ENCODE results near the gene CC2D2A. TPM values are rescaled to one million over a fixed set of nuclear protein-coding genes. Genes with fewer than 3 reads are reported as not detected.

Gene CC2D2A
- total RNA-seq: 1 to 10 TPM; 2.6 to 8.3 TPM

DNA sequence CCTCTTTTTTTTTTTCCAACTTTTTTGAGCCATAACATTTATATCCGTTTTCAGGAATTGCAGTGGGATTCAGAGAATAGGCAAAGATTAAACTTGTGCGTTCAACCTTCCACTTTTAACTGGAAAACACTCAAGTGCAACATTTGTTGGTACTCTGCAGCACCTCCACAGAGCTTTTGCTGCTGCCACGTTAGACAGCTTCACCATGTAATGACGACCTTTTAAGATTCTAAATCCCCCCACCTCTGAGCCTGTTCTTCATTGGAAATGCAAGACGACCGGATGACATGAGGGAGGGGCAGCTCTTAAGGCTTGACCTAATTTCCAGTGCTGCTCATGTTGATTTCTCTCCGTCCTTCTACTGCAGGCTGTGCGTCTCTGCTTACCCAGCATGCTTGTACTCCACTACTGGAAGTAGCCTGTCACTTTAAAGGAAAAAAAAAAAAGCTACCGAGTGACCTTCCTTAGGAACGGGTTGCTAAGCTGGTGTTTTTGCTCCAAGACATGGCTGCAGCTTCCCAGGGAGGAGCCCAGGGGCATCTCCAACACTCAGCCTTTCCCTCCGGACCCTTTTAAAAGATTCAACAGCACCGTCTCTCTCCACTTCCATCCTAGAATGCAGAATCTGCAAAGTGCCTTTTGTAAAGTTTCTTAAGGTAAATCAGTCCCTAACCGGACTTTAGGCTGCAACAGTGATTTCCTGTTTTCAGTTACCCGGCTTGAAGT lies at the start of gene CC2D2A:
Gene CC2D2A (plus strand): TSS at position 481 of the 726 bp plus-strand sequence. CDS start 6,051 bp downstream, outside the sequence.
- H3K27ac ChIP-seq: no peak within 1 kb of the TSS
- intact Hi-C loops (cut with DNase I): no loop called here
- no peaks in the 10 kb centered on the region for H3K36me3 ChIP-seq
- no peaks in the 10 kb centered on the region for H3K4me1 ChIP-seq
- H3K9ac ChIP-seq (ENCODE audit: low read depth in 2 of 2, low read length in 2 of 2): peak within 1 kb of the TSS; percentile 50 to 52
- TF ChIP-seq, protein P1, sequence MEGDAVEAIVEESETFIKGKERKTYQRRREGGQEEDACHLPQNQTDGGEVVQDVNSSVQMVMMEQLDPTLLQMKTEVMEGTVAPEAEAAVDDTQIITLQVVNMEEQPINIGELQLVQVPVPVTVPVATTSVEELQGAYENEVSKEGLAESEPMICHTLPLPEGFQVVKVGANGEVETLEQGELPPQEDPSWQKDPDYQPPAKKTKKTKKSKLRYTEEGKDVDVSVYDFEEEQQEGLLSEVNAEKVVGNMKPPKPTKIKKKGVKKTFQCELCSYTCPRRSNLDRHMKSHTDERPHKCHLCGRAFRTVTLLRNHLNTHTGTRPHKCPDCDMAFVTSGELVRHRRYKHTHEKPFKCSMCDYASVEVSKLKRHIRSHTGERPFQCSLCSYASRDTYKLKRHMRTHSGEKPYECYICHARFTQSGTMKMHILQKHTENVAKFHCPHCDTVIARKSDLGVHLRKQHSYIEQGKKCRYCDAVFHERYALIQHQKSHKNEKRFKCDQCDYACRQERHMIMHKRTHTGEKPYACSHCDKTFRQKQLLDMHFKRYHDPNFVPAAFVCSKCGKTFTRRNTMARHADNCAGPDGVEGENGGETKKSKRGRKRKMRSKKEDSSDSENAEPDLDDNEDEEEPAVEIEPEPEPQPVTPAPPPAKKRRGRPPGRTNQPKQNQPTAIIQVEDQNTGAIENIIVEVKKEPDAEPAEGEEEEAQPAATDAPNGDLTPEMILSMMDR (IDR thresholded peaks at IDR 0.05): no peak
- H3K9me3 ChIP-seq: no peaks in the 10 kb centered on the region
- no peak for DNase-seq
- no peaks in the 10 kb centered on the region for H3K27me3 ChIP-seq
- peak within 1 kb of the TSS; percentile 38 for H3K4me3 ChIP-seq

DNA sequence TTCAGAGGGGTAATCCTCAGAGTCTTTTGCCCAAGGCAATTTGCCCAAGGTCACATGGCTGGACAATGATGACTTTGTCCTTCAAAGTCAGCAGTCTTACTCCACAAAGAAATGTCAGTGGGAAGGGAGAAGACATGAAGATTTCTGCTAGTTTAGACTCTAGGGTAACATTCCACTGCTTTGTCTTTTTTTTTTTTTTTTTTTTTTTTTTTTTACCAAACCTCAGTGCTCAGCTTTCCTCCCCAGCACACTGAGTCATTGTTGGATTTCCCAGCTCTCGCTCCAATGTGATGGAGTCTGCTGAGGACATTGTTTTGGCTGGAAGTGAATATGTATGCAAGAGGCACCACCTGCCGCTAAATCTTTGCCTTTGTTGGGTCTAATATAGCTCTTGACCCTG lies 49.0 kb upstream of the CC2D2A start:
- DNase-seq: no peak
- H3K9me3 ChIP-seq: no peaks in the 10 kb centered on the region
- no peaks in the 10 kb centered on the region for H3K36me3 ChIP-seq
- TF ChIP-seq, protein P1 (IDR thresholded peaks at IDR 0.05): no peak
- no peak overlapping the region for H3K9ac ChIP-seq (ENCODE audit: low read depth in 2 of 2, low read length in 2 of 2)
- no peaks in the 10 kb centered on the region for H3K27me3 ChIP-seq
- no peak overlapping the region for H3K4me3 ChIP-seq
- H3K27ac ChIP-seq: no peak overlapping the region
- no peaks in the 10 kb centered on the region for H3K4me1 ChIP-seq
- intact Hi-C loops (cut with DNase I): no loop called here

DNA sequence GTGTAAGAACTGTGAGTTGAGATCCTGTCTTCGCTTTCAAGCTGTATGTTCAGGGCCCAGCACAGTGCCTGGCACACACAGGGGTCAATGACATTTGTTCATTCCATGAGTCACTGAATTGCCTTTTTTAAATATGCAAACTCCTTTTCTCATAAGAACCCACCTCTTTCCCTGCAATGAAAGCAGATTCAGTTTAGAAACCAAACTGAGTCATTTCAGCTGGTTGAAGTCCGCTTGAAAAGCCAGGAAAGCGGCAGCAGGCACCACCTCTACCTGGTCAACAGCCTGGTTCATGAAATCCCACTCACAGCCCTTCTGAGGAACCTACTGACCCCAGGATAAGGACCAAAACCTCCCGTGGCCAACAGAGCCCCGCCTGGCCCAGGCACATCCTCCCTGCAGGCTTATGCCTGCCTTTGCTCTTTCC lies 46.4 kb upstream of the CC2D2A start:
- TF ChIP-seq, protein P1 (IDR thresholded peaks at IDR 0.05): no peak
- no peak overlapping the region for H3K27ac ChIP-seq
- no peak for DNase-seq
- H3K27me3 ChIP-seq: no peaks in the 10 kb centered on the region
- no peak overlapping the region for H3K4me3 ChIP-seq
- H3K4me1 ChIP-seq: no peaks in the 10 kb centered on the region
- intact Hi-C loops (cut with DNase I): no loop called here
- no peaks in the 10 kb centered on the region for H3K36me3 ChIP-seq
- H3K9me3 ChIP-seq: no peaks in the 10 kb centered on the region
- H3K9ac ChIP-seq (ENCODE audit: low read depth in 2 of 2, low read length in 2 of 2): no peak overlapping the region

DNA sequence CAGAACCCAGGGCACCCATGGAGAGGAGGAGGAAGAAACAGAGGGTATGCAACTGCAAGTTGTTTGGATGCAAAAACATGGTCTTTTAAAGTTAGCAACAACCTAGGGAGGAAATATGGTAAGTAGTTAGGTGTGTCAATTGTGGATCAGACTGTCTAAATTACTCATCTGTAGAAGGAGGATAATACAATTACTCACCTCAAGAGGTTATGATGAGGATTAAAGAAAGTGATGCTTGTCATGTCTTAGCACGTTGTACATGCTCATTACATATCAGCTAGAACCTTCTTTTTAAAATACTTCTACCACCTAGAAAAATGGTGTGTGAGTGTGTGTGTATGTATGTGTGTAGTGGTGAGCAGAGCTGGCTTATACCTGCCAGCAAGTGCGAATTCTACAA lies 44.2 kb upstream of the CC2D2A start:
- TF ChIP-seq, protein P1 (IDR thresholded peaks at IDR 0.05): no peak
- H3K27me3 ChIP-seq: no peaks in the 10 kb centered on the region
- no peak overlapping the region for H3K9ac ChIP-seq (ENCODE audit: low read depth in 2 of 2, low read length in 2 of 2)
- intact Hi-C loops (cut with DNase I): no loop called here
- H3K4me3 ChIP-seq: no peak overlapping the region
- no peak overlapping the region for H3K27ac ChIP-seq
- no peaks in the 10 kb centered on the region for H3K36me3 ChIP-seq
- DNase-seq: no peak
- H3K9me3 ChIP-seq: no peaks in the 10 kb centered on the region
- H3K4me1 ChIP-seq: no peaks in the 10 kb centered on the region

DNA sequence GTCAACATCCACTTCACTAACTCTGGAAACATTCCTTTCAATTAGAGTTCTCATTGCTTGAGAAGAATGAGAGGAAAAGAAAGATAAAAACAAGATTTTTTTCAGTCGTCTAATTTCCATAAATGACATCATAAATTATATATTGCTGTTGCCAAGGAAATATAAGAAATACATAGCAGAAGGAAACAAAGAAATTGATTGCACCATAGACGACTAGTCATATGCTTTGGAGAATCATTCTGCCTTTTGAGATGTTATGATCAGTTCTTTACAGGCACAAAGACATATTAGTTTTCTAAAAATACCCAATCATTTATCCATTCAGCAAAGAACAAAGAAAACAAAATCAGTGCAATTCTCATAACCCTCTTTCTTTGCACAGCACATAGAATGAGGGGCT lies 42.5 kb upstream of the CC2D2A start:
- intact Hi-C loops (cut with DNase I): no loop called here
- H3K36me3 ChIP-seq: no peaks in the 10 kb centered on the region
- TF ChIP-seq, protein P1 (IDR thresholded peaks at IDR 0.05): no peak
- H3K4me1 ChIP-seq: no peaks in the 10 kb centered on the region
- DNase-seq: no peak
- no peak overlapping the region for H3K9ac ChIP-seq (ENCODE audit: low read depth in 2 of 2, low read length in 2 of 2)
- H3K27ac ChIP-seq: peak overlapping the region; percentile 4
- no peak overlapping the region for H3K4me3 ChIP-seq
- no peaks in the 10 kb centered on the region for H3K9me3 ChIP-seq
- H3K27me3 ChIP-seq: no peaks in the 10 kb centered on the region
